ENCODE measurements around the gene CACNG5. TPM values are rescaled to one million over a fixed set of nuclear protein-coding genes. Genes with fewer than 3 reads are reported as not detected.

Gene CACNG5
- total RNA-seq, 1 experiment from 2014 or later, result not detected

GRCh38 chr17:66795486-66795885, 39.4 kb upstream of the CACNG5 start:
- H3K27me3 Mint-ChIP-seq (ENCODE audit: unreplicated experiment), result no peaks in the 10 kb centered on the region
- peaks cover 28% of the 10 kb centered on the region for H3K36me3 Mint-ChIP-seq (ENCODE audit: insufficient read depth, unreplicated experiment)
- no TSS peak for BruUV-seq (replicated peaks)
- no peak for TF ChIP-seq CTCF (IDR thresholded peaks at IDR 0.05; ENCODE audit: unreplicated experiment)
- CTCF ChIA-PET, result no interaction called here
- H3K4me3 Mint-ChIP-seq (ENCODE audit: low read depth, unreplicated experiment), result no peak overlapping the region
- no peak overlapping the region for H3K27ac Mint-ChIP-seq (ENCODE audit: unreplicated experiment)
- peaks cover 5% of the 10 kb centered on the region for H3K9me3 Mint-ChIP-seq (ENCODE audit: low read depth, unreplicated experiment)
- H3K4me1 Mint-ChIP-seq (ENCODE audit: low read depth, unreplicated experiment), result peaks cover 7% of the 10 kb centered on the region
- intact Hi-C loops (cut with micrococcal nuclease; ENCODE audit: unreplicated experiment), result no loop called here
- DNase-seq, result no peak

- Mint-ChIP-seq H3K36me3 (ENCODE audit: insufficient read depth, unreplicated experiment) (peaks cover 19% of the 10 kb centered on the region), H3K27me3 (ENCODE audit: unreplicated experiment) (no peaks in the 10 kb centered on the region), H3K4me3 (ENCODE audit: low read depth, unreplicated experiment) (no peak overlapping the region), H3K9me3 (ENCODE audit: low read depth, unreplicated experiment) (peaks cover 5% of the 10 kb centered on the region), H3K27ac (ENCODE audit: unreplicated experiment) (no peak overlapping the region), H3K4me1 (ENCODE audit: low read depth, unreplicated experiment) (no peaks in the 10 kb centered on the region)
- intact Hi-C loops (cut with micrococcal nuclease; ENCODE audit: unreplicated experiment), result no loop called here
- BruUV-seq (replicated peaks), result no TSS peak
- no peak for TF ChIP-seq CTCF (IDR thresholded peaks at IDR 0.05; ENCODE audit: unreplicated experiment)
- CTCF ChIA-PET, result no interaction called here
- DNase-seq, result no peak
These were observed 34.9 kb upstream of the CACNG5 start for GRCh38 chr17:66799849-66800537.

- intact Hi-C loops (cut with micrococcal nuclease; ENCODE audit: unreplicated experiment), result no loop called here
- H3K4me3 Mint-ChIP-seq (ENCODE audit: low read depth, unreplicated experiment), result no peak overlapping the region
- no TSS peak for BruUV-seq (replicated peaks)
- no peaks in the 10 kb centered on the region for H3K4me1 Mint-ChIP-seq (ENCODE audit: low read depth, unreplicated experiment)
- H3K27ac Mint-ChIP-seq (ENCODE audit: unreplicated experiment), result no peak overlapping the region
- H3K27me3 Mint-ChIP-seq (ENCODE audit: unreplicated experiment), result no peaks in the 10 kb centered on the region
- no peak for DNase-seq
- no peak for TF ChIP-seq CTCF (IDR thresholded peaks at IDR 0.05; ENCODE audit: unreplicated experiment)
- CTCF ChIA-PET, result no interaction called here
- H3K36me3 Mint-ChIP-seq (ENCODE audit: insufficient read depth, unreplicated experiment), result peaks cover 28% of the 10 kb centered on the region
- H3K9me3 Mint-ChIP-seq (ENCODE audit: low read depth, unreplicated experiment), result no peaks in the 10 kb centered on the region
These were observed 31.4 kb upstream of the CACNG5 start for GRCh38 chr17:66803474-66803951.

- H3K36me3 Mint-ChIP-seq (ENCODE audit: insufficient read depth, unreplicated experiment), result peaks cover 29% of the 10 kb centered on the region
- no TSS peak for BruUV-seq (replicated peaks)
These were observed 29.4 kb upstream of the CACNG5 start for GRCh38 chr17:66805567-66805966.

More at GRCh38 chr17:66805567-66805966, 29.4 kb upstream of the CACNG5 start:
- intact Hi-C loops (cut with micrococcal nuclease; ENCODE audit: unreplicated experiment), result no loop called here
- no peak for TF ChIP-seq CTCF (IDR thresholded peaks at IDR 0.05; ENCODE audit: unreplicated experiment)
- no peak for DNase-seq
- Mint-ChIP-seq H3K4me3 (ENCODE audit: low read depth, unreplicated experiment) (no peak overlapping the region), H3K4me1 (ENCODE audit: low read depth, unreplicated experiment) (no peaks in the 10 kb centered on the region), H3K27me3 (ENCODE audit: unreplicated experiment) (no peaks in the 10 kb centered on the region), H3K9me3 (ENCODE audit: low read depth, unreplicated experiment) (no peaks in the 10 kb centered on the region), H3K27ac (ENCODE audit: unreplicated experiment) (no peak overlapping the region)
- CTCF ChIA-PET, result no interaction called here

All from Calu3 (cell line).